GM12873 (cell line): Measurements from ENCODE around the gene CWC27.

Experiments used
- CTCF ChIP-seq: IDR thresholded peaks from 2 replicates; pipeline ENCODE4 v1.5.1; 2012; ENCODE audit warnings: low read depth, mild to moderate bottlenecking, moderate library complexity, low read length, control low read depth; ENCODE audit not compliant: insufficient read depth; ENCODE audit errors: missing control alignments

Gene CWC27

GRCh38 chr5:64831996-64832395 lies 63.3 kb downstream of the CWC27 start:
- no peak for TF ChIP-seq CTCF

GRCh38 chr5:64834037-64834436 lies 65.3 kb downstream of the CWC27 start:
- no peak for TF ChIP-seq CTCF

- no peak for TF ChIP-seq CTCF
Observed at GRCh38 chr5:64834611-64835010, 65.9 kb downstream of the CWC27 start.

- TF ChIP-seq CTCF = no peak
Observed at GRCh38 chr5:64835266-64835665, 66.5 kb downstream of the CWC27 start.

- TF ChIP-seq CTCF = no peak
Observed at GRCh38 chr5:64836190-64836755, 67.5 kb downstream of the CWC27 start.

- no peak for TF ChIP-seq CTCF
Observed at GRCh38 chr5:64836786-64837185, 68.1 kb downstream of the CWC27 start.

- TF ChIP-seq CTCF = no peak
Observed at GRCh38 chr5:64838376-64838775, 69.6 kb downstream of the CWC27 start.
